B cell (primary cell): Measurements from ENCODE around the gene KEAP1. TPM values are rescaled to one million over a fixed set of nuclear protein-coding genes. Genes with fewer than 3 reads are reported as not detected.

Source experiments
- ATAC-seq: fragments of 200-7000 bp; cut with Tn5 transposase; one replicate; pipeline ENCODE4 v1.10.0; 2021; ENCODE audit warnings: low read depth, mild to moderate bottlenecking, moderate number of reproducible peaks, moderate library complexity
- CTCF ChIA-PET: fragments of 350-600 bp; sonication (Branson Sonifier 250); formaldehyde crosslinking; loops from one replicate; lab custom pipeline; 2021; ENCODE audit warnings: antibody characterized with exemption, inconsistent platforms; lab: Charles Lee
- POLR2A ChIA-PET: fragments of 350-600 bp; sonication (Branson Sonifier 250); formaldehyde crosslinking; loops from one replicate; lab custom pipeline; 2021; ENCODE audit warnings: antibody characterized with exemption; lab: Charles Lee
- DNase-seq: peaks from one replicate; pipeline ENCODE4 v3.0.0; 2013
- H2AFZ ChIP-seq: 2 replicates; pipeline ENCODE4 v1.6.1; 2012; ENCODE audit warnings: mild to moderate bottlenecking, low read depth, low read length; ENCODE audit not compliant: insufficient read depth, poor library complexity, severe bottlenecking
- H3K27ac ChIP-seq, 2 donors: 1 replicate in 1 of 2; 2 replicates in 1 of 2; pipeline ENCODE4 v1.5.1; 2012 to 2013; ENCODE audit warnings: low read length in 2 of 2, mild to moderate bottlenecking in 2 of 2, moderate library complexity in 1 of 2
- H3K27me3 ChIP-seq, 4 experiments: fragments of 200-600 bp in 1 of 4; sonication (generic) in 1 of 4; replicated peaks in 1 of 4; 1 replicate in 2 of 4; 2 replicates in 2 of 4; pipeline versions ENCODE4 v1.6.1 to v1.7.0; 2013 to 2016; ENCODE audit warnings: low read length in 3 of 4, mild to moderate bottlenecking in 2 of 4, mixed read lengths in 1 of 4, moderate library complexity in 1 of 4; ENCODE audit not compliant: insufficient read depth in 4 of 4, control insufficient read depth in 3 of 4; ENCODE audit errors: control extremely low read depth in 1 of 4
- H3K36me3 ChIP-seq, 2 experiments: replicated peaks in 1 of 2; 1 replicate in 1 of 2; 2 replicates in 1 of 2; pipeline versions ENCODE4 v1.6.1 to v1.7.1; 2013; ENCODE audit warnings: low read length in 1 of 2; ENCODE audit not compliant: insufficient read depth in 2 of 2, control insufficient read depth in 1 of 2; ENCODE audit errors: control extremely low read depth in 1 of 2, extremely low read depth in 1 of 2
- H3K4me1 ChIP-seq, 2 donors: fragments of 200-600 bp in 1 of 2; sonication (generic) in 1 of 2; 1 replicate in 1 of 2; 2 replicates in 1 of 2; pipeline versions ENCODE4 v1.5.1 to v1.6.1; 2013 to 2017; ENCODE audit warnings: low read length in 2 of 2; ENCODE audit not compliant: control insufficient read depth in 2 of 2, insufficient read depth in 2 of 2
- H3K4me2 ChIP-seq: replicated peaks from 2 replicates; pipeline ENCODE3; 2012; ENCODE audit warnings: mild to moderate bottlenecking, low read depth, low read length; ENCODE audit not compliant: poor library complexity, severe bottlenecking
- H3K4me3 ChIP-seq, 5 experiments: fragments of 200-600 bp in 1 of 5; sonication (generic) in 1 of 5; 1 replicate in 3 of 5; 2 replicates in 2 of 5; pipeline versions ENCODE4 v1.5.1 to v1.7.0; 2011 to 2016; ENCODE audit warnings: low read length in 4 of 5, mild to moderate bottlenecking in 4 of 5, low read depth in 2 of 5, control low read depth in 1 of 5, moderate library complexity in 1 of 5; ENCODE audit not compliant: insufficient read depth in 1 of 5; ENCODE audit errors: control extremely low read depth in 1 of 5, extremely low read depth in 1 of 5
- H3K79me2 ChIP-seq: fragments of 200-600 bp; sonication (generic); one replicate; pipeline ENCODE4 v1.6.0; 2016; ENCODE audit warnings: low read length; ENCODE audit not compliant: control insufficient read depth, insufficient read depth
- H3K9ac ChIP-seq: fragments of 200-600 bp; sonication (generic); 2 replicates; pipeline ENCODE4 v1.6.1; 2017; ENCODE audit warnings: mild to moderate bottlenecking, low read length, moderate library complexity
- H3K9me3 ChIP-seq, 3 donors: one replicate each; pipeline versions ENCODE4 v1.6.1 to v1.7.1; 2013; ENCODE audit warnings: low read length in 2 of 3; ENCODE audit not compliant: control insufficient read depth in 2 of 3, insufficient read depth in 1 of 3; ENCODE audit errors: control extremely low read depth in 1 of 3
- H4K20me1 ChIP-seq: 2 replicates; pipeline ENCODE4 v1.6.0; 2012; ENCODE audit warnings: mild to moderate bottlenecking, low read length; ENCODE audit not compliant: insufficient read depth, control insufficient read depth, poor library complexity, severe bottlenecking
- H3K27ac Mint-ChIP-seq: one replicate; pipeline ENCODE4 v1.8.0; 2021; ENCODE audit warnings: mixed read lengths
- H3K27me3 Mint-ChIP-seq: one replicate; pipeline ENCODE4 v1.8.0; 2021; ENCODE audit warnings: mixed read lengths
- H3K4me1 Mint-ChIP-seq: one replicate; pipeline ENCODE4 v1.8.0; 2021; ENCODE audit warnings: mixed read lengths
- H3K4me3 Mint-ChIP-seq: one replicate; pipeline ENCODE4 v1.8.0; 2021; ENCODE audit warnings: mixed read lengths
- H3K9me3 Mint-ChIP-seq: one replicate; pipeline ENCODE4 v1.8.0; 2022; ENCODE audit warnings: mixed read lengths; ENCODE audit not compliant: insufficient read depth
- EZH2 ChIP-seq: IDR thresholded peaks from 2 replicates; pipeline ENCODE4 v1.6.1; 2012; ENCODE audit warnings: borderline replicate concordance, low read depth, mild to moderate bottlenecking, moderate library complexity, low read length; ENCODE audit not compliant: insufficient read depth, poor library complexity, severe bottlenecking
- WGBS: methylation state at CpG from one replicate; pipeline ENCODE4 v1.1.5; 2013; ENCODE audit warnings: missing lambda C conversion rate; ENCODE audit not compliant: insufficient coverage; 5-methylcytosine and 5-hydroxymethylcytosine counted together
- intact Hi-C: fragments of 100-400 bp; cut with micrococcal nuclease; formaldehyde crosslinking; loops from one replicate; pipeline ENCODE4 v1.10.0; 2022
- polyA plus RNA-seq: library from polyadenylated mRNA; depleted of rRNA; stranded (reverse); fragments of >200 nt; gene quantifications from 2 replicates; pipeline ENCODE4 v1.2.3, GENCODE V29; 2012
- total RNA-seq, 2 donors: library from RNA; stranded (reverse); fragments of 120-200 nt in 1 of 2; gene quantifications; 1 replicate in 1 of 2; 2 replicates in 1 of 2; pipeline versions ENCODE4 v1.2.3 to v1.2.4, GENCODE V29; 2013 to 2022
- TF ChIP-seq, protein P1 (sequence below): fragments of 200-600 bp; IDR thresholded peaks from one replicate; pipeline ENCODE4 v1.8.0; 2022; ENCODE audit warnings: antibody characterized with exemption, mild to moderate bottlenecking

KEAP1 gene
- total and polyA plus RNA-seq, 2 donors (not counting 1 experiment from before 2014, with no cell fraction given) = 17.7 to 27.0 TPM

DNA sequence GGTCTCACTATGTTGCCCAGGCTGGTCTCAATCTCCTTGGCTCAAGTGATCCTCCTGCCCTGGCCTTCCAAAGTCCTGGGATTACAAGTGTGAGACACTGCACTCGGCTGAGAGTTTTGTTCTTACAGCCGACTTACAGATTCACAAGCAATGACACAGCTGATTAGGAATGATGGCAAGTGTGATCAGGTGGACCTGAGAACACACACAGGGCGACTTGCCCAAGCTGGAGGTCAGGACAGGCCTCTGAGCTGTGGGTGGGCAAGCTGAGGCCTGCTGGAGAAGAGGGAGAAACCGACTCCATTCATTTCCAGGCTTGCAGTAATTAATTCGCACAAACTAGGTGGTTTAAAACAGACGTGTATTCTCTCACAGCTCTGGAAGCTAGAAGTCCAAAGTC is 32.5 kb upstream of the KEAP1 start:
- Histone ChIP-seq H3K4me2 (no peak overlapping the region), H2AFZ (no peak overlapping the region), H3K9me3 (no peaks in the 10 kb centered on the region), H3K79me2 (no peaks in the 10 kb centered on the region), H3K4me3 (no peak overlapping the region), H3K4me1 (no peaks in the 10 kb centered on the region), H3K27me3 (peaks cover 0 to 16% (median 1%) of the 10 kb centered on the region in 4 experiments), H3K27ac (no peak overlapping the region), H3K9ac (no peak overlapping the region), H3K36me3 (no peaks in the 10 kb centered on the region), H4K20me1 (no peaks in the 10 kb centered on the region)
- H3K27ac Mint-ChIP-seq = no peak overlapping the region
- CTCF ChIA-PET = interaction anchor here (0.7 to 1.8 kb wide), 4 partner anchors 36 to 395 kb away, joined by 3 to 6 read pairs (median 4); partner anchors contain the start of gene CDC37
- 85% methylated on average over 6 of the region's 6 CpGs for WGBS
- H3K4me1 Mint-ChIP-seq = peaks cover 2% of the 10 kb centered on the region
- intact Hi-C loops = no loop called here
- ATAC-seq (no peak), DNase-seq (no peak)
- H3K27me3 Mint-ChIP-seq = peaks cover 21% of the 10 kb centered on the region
- H3K4me3 Mint-ChIP-seq = no peak overlapping the region
- H3K9me3 Mint-ChIP-seq = no peaks in the 10 kb centered on the region
- POLR2A ChIA-PET = no interaction called here
- no peak for TF ChIP-seq EZH2
- TF ChIP-seq, protein P1, sequence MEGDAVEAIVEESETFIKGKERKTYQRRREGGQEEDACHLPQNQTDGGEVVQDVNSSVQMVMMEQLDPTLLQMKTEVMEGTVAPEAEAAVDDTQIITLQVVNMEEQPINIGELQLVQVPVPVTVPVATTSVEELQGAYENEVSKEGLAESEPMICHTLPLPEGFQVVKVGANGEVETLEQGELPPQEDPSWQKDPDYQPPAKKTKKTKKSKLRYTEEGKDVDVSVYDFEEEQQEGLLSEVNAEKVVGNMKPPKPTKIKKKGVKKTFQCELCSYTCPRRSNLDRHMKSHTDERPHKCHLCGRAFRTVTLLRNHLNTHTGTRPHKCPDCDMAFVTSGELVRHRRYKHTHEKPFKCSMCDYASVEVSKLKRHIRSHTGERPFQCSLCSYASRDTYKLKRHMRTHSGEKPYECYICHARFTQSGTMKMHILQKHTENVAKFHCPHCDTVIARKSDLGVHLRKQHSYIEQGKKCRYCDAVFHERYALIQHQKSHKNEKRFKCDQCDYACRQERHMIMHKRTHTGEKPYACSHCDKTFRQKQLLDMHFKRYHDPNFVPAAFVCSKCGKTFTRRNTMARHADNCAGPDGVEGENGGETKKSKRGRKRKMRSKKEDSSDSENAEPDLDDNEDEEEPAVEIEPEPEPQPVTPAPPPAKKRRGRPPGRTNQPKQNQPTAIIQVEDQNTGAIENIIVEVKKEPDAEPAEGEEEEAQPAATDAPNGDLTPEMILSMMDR = no peak

DNA sequence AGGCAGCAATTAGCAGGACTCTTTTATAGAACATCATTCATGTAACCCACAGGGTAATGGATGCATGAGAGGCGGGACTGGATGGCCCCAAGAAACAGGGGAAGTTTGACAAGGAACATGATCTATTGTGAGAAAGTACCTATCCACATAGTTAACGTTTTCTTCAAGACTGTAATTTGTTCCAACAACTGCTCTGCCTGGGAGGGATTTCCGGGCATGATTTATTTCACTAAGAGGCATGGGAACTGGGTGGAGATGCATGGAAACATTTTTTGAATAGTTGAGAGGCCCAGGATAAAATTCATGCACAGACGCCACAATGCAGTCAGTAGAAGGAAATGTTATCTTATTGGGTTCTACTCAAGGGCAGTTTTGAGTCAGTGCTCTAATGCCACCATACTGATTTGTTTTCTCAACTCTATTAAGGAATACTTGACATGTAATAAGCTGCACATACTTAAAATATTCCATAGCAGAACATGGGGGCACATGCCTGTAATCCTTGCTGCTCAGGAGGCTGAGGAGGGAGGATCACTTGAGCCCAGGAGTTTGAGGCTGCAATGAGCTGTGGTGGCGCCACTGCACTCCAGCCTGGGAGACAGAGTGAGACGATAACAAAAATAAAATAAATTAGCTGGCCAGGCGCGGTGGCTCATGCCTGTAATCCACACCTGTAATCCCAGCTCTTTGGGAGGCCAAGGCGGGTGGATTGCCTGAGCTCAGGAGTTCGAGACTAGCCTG is 30.7 kb upstream of the KEAP1 start:
- CTCF ChIA-PET = interaction anchor here (0.6 to 1.3 kb wide), 4 partner anchors 17 to 47 kb away, joined by 3 to 6 read pairs (median 4); no protein-coding TSS in a partner anchor
- no peak for DNase-seq
- POLR2A ChIA-PET = no interaction called here

More for the DNA sequence above, 30.7 kb upstream of the KEAP1 start:
- Histone ChIP-seq H4K20me1 (no peaks in the 10 kb centered on the region), H3K4me2 (no peak overlapping the region), H2AFZ (no peak overlapping the region), H3K4me3 (no peak overlapping the region), H3K4me1 (no peaks in the 10 kb centered on the region), H3K36me3 (no peaks in the 10 kb centered on the region), H3K27ac (no peak overlapping the region), H3K9ac (no peak overlapping the region), H3K9me3 (no peaks in the 10 kb centered on the region), H3K27me3 (peaks cover 0 to 12% (median 1%) of the 10 kb centered on the region in 4 experiments), H3K79me2 (no peaks in the 10 kb centered on the region)
- Mint-ChIP-seq H3K9me3 (no peaks in the 10 kb centered on the region), H3K4me1 (peaks cover under 1% of the 10 kb centered on the region), H3K27ac (no peak overlapping the region), H3K4me3 (no peak overlapping the region), H3K27me3 (peaks cover 16% of the 10 kb centered on the region)
- intact Hi-C loops = no loop called here
- TF ChIP-seq EZH2 = no peak
- TF ChIP-seq, protein P1 = no peak
- 87% methylated on average over 4 of the region's 10 CpGs for WGBS
- no peak for ATAC-seq
